ENCODE measurements around the gene RIT2.

- no peak for TF ChIP-seq CTCF (IDR thresholded peaks at IDR 0.05)
- TF ChIP-seq POLR2A (IDR thresholded peaks at IDR 0.05), result no peak
These were observed 194.2 kb downstream of the RIT2 start for GRCh38 chr18:42921226-42921737.
